Stimulated activated CD8-positive, alpha-beta memory T cell treated with anti-CD3 and anti-CD28 coated beads, Interleukin-7, amount 100 ng/mL, for 4 hours (primary cell): ENCODE data around the gene TLL2.

ENCODE experiments used
- DNase-seq, 2 donors: peaks; one replicate each; pipeline ENCODE4 v3.0.0-alpha.2; 2020; ENCODE audit warnings: low read depth in 2 of 2

Gene TLL2

DNA sequence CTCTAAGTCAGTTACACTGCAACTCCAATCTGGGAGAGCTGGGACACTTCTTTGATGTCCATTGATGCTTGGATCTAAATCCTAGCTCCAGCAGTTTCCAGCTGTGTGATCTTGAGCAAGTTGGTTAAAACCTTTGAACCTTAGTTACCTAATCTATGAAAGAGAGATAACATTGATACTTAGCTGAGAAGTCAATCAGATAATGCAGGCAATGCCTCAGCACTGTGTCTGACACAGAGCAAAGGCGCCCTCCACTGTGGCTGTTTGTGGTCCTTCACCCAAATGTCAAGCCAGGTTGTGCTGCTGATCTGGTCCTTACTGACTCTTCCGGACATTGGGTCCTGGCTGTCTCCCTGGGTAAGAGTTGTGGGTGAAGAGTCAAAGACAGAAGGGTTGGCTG is 189.3 kb downstream of the TLL2 start:
- no peak for DNase-seq

DNA sequence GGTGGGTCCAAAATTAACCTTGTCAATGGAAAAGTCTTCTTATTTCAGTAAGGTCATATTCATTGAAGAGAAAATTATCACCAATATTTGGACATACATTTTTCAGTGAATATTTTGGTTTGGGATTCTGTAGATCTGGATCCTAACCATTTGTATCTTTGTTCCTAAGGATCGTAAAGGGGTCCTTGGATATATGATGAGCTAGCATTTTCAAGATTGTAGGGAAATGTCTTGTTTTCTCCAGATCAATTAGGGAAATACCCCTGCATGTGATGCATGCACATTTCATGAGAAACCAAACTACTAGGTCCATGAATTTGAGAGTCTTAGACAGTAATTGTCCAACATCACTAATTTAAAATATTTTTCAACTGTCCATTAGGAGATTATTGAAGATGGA is 191.5 kb downstream of the TLL2 start:
- DNase-seq, result no peak

DNA sequence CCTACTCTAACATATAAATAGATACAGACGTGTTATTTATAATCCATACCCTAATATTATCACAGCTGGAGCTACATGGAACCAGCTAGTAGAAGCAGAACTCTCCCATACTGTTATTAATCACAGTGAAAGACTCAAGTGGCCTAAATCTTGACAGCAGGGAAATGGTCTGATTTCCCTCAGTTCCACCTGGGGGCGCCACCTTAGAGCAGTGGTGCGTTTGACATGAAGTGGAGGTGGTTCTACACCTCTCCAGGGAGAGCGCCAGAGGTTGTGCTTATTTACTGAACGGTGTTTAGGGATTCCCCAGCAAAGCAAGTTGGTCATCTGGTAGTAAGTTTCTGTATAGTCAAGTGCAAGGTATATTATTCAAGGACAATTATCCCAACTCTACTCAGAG is 191.9 kb downstream of the TLL2 start:
- DNase-seq, result no peak

DNA sequence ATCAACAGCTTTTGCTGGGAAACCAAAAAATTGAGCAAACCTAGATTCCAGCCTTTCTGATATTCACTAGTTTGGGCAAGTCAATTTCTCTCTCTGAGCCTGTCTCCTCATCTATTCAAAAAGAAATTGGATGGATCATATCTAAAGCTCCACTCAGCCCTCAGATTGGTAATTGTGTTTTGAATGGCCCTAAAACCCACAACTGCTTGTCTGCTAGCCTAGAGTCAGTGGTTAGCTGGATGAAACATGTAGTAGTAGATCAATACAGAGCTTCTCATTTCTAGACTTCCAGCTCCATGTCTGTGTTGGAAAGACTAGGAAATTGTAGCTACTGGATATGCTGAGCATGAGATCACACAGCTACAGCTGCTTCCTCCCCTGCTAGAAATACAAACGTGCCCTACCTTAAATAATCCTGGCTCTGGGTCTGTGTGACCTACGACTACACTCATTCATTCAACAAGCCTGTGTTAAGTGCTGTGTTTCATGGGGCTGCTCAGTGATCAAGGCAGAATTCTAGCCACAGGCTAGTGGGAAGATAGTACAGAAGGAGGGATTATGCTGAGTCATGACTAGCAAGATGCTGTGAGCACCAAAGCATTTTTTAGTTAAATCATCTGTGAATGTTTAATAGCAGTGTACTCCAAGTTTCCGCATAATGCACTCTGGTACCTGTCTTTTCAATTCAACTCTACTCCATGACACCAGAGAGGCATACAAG is 193.8 kb downstream of the TLL2 start:
- DNase-seq, result no peak

DNA sequence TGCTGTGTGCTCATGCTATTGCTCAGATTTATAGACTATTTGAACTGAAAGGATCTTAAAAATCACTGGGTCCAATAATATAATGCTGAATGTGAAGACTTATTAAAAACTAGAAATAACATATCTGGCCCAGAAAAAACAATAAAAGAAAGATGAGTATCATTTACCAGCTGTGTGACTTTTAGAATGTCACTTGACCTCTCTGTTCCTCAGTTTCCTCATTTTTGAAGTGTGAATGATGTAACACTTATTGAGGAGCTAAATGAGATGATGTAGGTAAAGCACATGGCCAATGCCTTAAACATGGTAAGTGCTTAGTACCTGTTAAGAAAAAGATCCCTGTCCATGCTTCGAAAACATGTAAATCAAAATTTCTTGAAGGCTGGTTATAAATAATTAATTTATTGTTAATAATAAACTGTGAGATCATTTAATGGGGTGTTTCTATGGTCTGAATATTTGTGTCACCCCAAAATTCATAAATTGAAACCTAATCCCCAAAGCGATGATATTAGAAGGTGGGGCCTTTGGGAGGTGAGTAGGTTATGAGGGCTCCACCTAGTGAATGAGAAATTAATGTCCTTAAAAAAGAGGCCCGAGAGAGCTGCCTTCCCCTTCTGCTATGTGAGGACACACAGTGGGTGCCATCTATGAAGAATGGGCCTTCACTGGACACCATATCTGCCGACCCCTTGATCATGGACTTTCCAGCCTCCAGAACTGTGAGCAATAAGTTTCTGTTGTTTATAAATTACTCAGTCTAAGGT is 196.5 kb downstream of the TLL2 start:
- no peak for DNase-seq
